Measurements from ENCODE around the gene CTDSPL2.
"Not testable (repeated sequence)": the region's sequence is repeated elsewhere in the genome, so short reads cannot be mapped to it uniquely, and the experiment has no call there.

Gene CTDSPL2

GRCh38 chr15:44426975-44427755, at the start of gene CTDSPL2:
Gene CTDSPL2 (plus strand): TSS chr15:44427629. CDS start chr15:44459015, 31,386 bp downstream.
- peak; percentile 90 for DNase-seq (ENCODE audit: low read depth)

- no peak for DNase-seq (ENCODE audit: low read depth)
Observed at GRCh38 chr15:44381236-44381635, 46.2 kb upstream of the CTDSPL2 start.

DNA sequence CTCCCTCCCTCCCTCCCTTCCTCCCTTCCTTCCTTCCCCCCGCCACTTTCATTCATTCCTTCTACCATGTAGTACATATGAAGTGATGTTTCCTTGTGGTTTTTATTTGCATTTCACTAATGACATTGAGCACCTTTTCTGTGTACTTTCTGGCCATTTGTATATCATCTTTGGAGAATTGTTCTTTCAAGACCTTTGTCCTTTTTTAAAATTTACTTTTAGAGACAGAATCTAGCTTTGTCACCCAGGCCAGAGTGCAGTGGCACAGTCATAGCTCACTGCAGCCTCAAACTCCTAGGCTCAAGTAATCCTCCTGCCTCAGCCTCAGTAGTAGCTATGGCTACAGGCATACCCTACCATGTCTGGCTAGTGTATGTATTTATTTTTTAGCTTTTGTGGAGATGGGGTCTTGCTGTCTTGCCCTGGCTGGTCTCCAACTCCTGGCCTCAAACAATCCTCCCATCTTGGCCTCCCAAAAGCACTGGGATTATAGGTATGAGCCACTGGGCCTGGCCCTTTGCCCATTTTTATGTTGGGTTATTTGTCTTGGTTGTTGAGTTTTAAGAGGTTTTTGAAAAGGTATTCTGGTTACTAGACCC, 42.0 kb upstream of the CTDSPL2 start:
- DNase-seq (ENCODE audit: low read depth), result no peak

GRCh38 chr15:44394062-44394461, 33.4 kb upstream of the CTDSPL2 start:
- DNase-seq (ENCODE audit: low read depth), result no peak

DNA sequence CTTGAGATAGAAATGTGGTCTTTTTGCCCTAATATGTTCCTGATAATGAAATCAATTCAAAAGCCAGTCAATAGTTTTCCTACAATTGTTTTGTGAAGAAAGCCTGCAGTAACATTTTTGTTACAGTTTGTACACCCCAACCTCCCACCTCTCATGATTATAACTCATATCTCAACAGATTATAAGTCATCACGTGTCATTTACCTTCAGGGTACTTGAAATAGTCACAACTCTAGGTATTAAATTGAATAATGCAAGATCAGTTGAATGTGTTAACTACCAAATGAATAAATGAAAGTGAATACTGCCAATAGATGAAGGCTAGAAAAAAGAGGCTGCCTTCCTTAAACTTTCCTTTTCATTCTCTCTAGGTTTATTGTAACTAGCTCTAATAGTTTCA, 32.9 kb upstream of the CTDSPL2 start:
- no peak for DNase-seq (ENCODE audit: low read depth)

- DNase-seq (ENCODE audit: low read depth), result no peak
Observed at GRCh38 chr15:44397869-44398268, 29.6 kb upstream of the CTDSPL2 start.

GRCh38 chr15:44414001-44414400, 13.4 kb upstream of the CTDSPL2 start:
- no peak for DNase-seq (ENCODE audit: low read depth)

DNA sequence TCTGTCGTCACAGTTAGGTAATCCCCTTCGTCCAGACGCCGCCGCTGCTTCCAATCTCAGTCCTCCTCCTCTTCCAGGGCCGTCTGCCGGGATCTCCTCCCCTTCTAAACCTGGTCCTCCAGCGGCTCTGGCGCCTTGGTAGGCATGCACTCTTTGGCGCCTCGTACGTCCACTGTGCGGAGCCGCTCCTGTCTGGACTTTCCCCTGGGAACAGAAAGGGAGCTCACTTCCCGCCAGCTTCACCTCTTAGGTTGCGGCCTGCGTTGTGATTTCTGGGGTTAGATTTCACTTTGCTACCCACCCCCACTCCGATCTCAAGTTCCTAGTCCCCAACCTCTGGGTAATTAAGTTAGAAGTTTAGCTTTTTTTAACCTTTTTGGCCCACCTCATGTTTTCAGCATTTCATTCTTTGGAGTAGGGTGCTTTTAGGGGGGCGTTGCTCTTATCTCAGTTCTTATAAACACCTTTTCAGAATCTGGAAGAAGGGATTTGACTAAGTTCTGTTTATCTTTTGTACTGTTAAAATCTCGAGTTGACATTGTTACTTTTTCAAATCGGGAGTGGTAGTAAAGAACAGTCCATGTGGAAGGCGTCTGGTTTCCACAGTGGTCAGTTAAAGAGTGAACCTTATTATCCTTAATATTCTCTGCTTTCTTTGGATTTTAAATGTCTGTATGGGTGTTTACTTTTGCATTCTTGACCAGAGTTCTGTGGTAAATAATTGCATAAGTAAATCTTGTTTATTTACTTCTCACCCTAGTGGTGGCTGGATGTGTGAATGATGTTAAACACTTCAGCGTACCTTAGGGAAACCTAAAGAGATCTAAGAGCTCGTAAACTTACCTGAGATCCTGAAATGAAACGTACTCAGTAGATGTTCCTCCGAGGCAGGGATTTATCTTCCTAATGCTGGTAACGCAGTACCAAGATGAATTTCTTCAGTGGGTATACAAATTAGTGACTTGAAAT, 611 bp downstream of the CTDSPL2 start:
- DNase-seq (ENCODE audit: low read depth), result no peak

DNA sequence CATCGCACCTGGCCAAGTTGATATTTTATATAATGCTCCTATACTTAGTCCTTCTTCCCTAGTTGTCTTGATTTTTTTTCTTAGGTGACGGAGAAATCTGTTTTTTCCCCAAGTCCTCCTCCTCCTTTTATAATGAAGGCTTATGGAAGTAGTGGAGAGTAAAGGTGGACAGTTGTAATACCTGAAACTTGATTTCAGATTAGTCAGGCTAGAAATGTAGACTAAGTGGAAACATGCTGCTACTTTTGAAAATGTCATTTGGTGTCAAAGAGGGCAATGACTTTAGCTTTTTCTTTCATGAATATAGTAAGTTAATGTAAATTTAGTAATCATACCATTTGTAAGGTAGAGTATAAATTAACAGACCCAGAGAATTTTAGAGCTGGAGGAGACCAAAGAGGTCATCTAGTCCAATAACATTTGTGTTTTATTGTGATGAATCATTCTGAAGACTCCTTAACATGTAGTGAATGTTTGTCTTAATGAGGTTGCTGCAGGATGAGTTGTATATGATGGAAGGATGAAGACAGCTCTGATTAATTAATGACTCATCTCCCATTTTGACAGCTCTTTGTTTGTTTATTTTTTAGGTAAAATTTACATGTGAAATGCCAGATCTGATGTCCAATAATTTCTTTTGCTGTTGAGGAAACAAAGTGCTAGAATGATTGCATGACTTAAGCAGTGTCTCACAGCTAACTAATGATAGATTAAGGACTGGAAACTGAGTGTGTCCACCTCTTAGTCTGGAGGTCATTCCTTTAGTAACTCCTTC, 8.7 kb downstream of the CTDSPL2 start:
- DNase-seq (ENCODE audit: low read depth), result no peak

DNA sequence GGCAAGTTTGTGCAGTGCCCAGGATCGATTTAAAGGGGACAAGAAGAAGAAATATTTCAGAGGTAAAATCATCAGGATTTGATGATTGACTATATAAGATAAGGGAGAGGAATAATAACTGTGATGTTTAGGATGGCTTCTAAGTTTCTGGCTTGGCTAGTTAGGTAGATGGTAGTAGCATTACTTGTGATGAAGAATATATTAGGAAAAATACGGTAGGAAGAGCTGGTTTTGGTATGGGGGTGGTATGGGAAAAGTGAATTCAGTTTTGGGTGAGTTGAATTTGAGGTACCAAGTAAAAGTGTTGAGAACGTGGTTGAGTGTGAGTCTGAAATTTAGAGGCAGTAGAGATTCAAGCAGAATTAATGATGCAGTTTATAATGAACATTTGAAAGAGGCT, 11.0 kb downstream of the CTDSPL2 start:
- no peak for DNase-seq (ENCODE audit: low read depth)

- no peak for DNase-seq (ENCODE audit: low read depth)
Observed at GRCh38 chr15:44441095-44441501, 13.7 kb downstream of the CTDSPL2 start.

DNA sequence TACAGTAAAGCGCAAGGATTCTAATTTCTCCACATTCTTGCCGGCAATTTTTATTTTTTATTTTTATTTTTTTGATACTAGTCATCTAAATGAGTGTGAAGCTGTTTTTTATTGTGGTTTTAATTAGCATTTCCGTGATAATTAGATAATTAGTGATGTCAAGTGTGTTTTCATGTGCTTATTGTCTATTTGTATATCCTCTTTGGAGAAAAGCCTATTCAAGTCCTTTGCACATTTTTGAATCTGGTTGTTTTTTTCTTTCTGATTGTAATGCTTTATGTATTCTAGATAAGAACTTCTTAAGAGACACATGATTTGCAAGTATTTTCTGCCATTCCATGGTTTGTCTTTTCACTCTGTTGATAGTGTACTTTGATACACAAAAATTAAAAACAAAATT, 16.1 kb downstream of the CTDSPL2 start:
- no peak for DNase-seq (ENCODE audit: low read depth)

- no peak for DNase-seq (ENCODE audit: low read depth)
Observed at GRCh38 chr15:44447772-44448376, 20.4 kb downstream of the CTDSPL2 start.

GRCh38 chr15:44450172-44450571, 22.7 kb downstream of the CTDSPL2 start:
- no peak for DNase-seq (ENCODE audit: low read depth)

- DNase-seq (ENCODE audit: low read depth), result not testable (repeated sequence)
Observed at GRCh38 chr15:44453578-44454283, 26.3 kb downstream of the CTDSPL2 start.

- no peak for DNase-seq (ENCODE audit: low read depth)
Observed at GRCh38 chr15:44458429-44458828, 31.0 kb downstream of the CTDSPL2 start.

DNA sequence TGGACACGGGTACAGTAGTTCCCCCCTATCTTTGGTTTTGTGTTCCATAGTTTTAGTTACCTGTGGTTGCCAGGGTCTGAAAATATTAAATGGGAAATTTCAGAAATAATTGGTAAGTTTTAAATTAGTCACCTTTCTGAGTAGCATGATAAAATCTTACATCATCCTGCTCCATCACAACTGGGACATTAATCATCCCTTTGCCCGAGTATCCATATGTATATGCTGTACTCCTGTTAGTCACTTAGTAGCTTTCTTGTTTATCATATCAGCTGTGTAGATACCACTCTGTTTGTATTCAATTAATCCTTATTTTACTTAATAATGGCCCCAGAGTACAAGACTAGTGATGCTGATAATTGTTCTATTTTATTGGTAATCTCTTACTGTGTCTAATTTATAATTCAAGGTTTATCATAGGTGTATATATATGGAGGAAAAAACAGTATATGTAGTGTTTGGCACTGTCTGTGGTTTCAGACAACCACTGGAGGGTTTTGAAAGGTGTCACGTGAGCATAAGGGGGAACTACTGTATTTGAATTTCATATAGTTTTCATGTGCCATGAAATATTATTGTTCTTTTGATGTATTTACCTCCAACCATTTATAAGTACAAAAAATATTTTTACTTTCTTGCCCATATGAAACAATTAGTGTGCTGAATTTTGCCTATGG, 41.4 kb downstream of the CTDSPL2 start:
- DNase-seq (ENCODE audit: low read depth), result no peak

- no peak for DNase-seq (ENCODE audit: low read depth)
Observed at GRCh38 chr15:44471885-44472455, 44.5 kb downstream of the CTDSPL2 start.

- DNase-seq (ENCODE audit: low read depth), result no peak
Observed at GRCh38 chr15:44479343-44479742, 51.9 kb downstream of the CTDSPL2 start.

DNA sequence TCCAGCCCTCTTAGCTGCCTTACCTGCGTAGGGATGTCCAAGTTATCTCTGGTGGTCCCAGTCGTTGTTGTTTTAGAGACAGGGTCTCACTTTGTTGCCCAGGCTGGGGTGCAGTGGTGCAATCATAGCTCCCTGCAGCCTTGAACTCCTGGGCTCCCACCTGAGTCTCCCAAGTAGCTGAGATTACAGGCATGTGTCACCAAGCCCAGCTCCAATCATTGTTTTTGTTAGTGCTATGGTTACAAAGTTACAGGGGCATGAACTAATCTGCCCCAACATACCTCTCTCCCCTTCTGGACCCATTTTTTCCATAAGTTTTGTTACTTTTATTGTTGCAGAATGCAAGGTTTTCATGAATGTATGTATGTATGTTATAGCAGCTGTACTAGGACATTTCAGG, 54.7 kb downstream of the CTDSPL2 start:
- no peak for DNase-seq (ENCODE audit: low read depth)
